CD8-positive, alpha-beta memory T cell (primary cell): ENCODE results near the gene SH3BP1. TPM values are rescaled to one million over a fixed set of nuclear protein-coding genes. Genes with fewer than 3 reads are reported as not detected.

ENCODE experiments used
- CTCF ChIA-PET: fragments of 350-600 bp; sonication (Branson Sonifier 250); formaldehyde crosslinking; loops from one replicate; lab custom pipeline; 2021; ENCODE audit warnings: antibody characterized with exemption; lab: Charles Lee
- POLR2A ChIA-PET: fragments of 350-600 bp; sonication (Branson Sonifier 250); formaldehyde crosslinking; loops from one replicate; lab custom pipeline; 2021; ENCODE audit warnings: antibody characterized with exemption; lab: Charles Lee
- DNase-seq, 5 donors: peaks; one replicate each; pipeline versions ENCODE4 v3.0.0 to v3.0.0-alpha.2; 2020 to 2022; ENCODE audit warnings: mixed read lengths in 1 of 5
- H3K27ac ChIP-seq: one replicate; pipeline ENCODE4 v1.7.0; 2013; ENCODE audit warnings: low read depth, mild to moderate bottlenecking, low read length, moderate library complexity
- H3K27me3 ChIP-seq: 2 replicates; pipeline ENCODE4 v1.7.0; 2013; ENCODE audit warnings: low read length, mild to moderate bottlenecking; ENCODE audit not compliant: insufficient read depth, poor library complexity, severe bottlenecking
- H3K36me3 ChIP-seq: 2 replicates; pipeline ENCODE4 v1.7.0; 2013; ENCODE audit warnings: mild to moderate bottlenecking, low read length, moderate library complexity; ENCODE audit not compliant: insufficient read depth
- H3K4me1 ChIP-seq: 2 replicates; pipeline ENCODE4 v1.7.0; 2013; ENCODE audit warnings: mild to moderate bottlenecking, low read length, moderate library complexity; ENCODE audit not compliant: insufficient read depth
- H3K4me3 ChIP-seq: 2 replicates; pipeline ENCODE4 v1.7.0; 2013; ENCODE audit warnings: mild to moderate bottlenecking, low read length
- H3K9me3 ChIP-seq: 2 replicates; pipeline ENCODE4 v1.7.0; 2013; ENCODE audit warnings: mild to moderate bottlenecking, low read length
- H3K27ac Mint-ChIP-seq, 8 donors: one replicate each; pipeline ENCODE4 v1.8.0; 2020 to 2021; ENCODE audit warnings: mixed read lengths in 8 of 8, mild to moderate bottlenecking in 6 of 8, inconsistent platforms in 3 of 8, moderate library complexity in 3 of 8
- H3K27me3 Mint-ChIP-seq, 2 donors: one replicate each; pipeline ENCODE4 v1.8.0; 2020 to 2021; ENCODE audit warnings: mixed read lengths in 2 of 2, mild to moderate bottlenecking in 1 of 2, moderate library complexity in 1 of 2
- H3K36me3 Mint-ChIP-seq, 3 donors: one replicate each; pipeline ENCODE4 v1.8.0; 2020 to 2021; ENCODE audit warnings: mixed read lengths in 3 of 3, inconsistent platforms in 1 of 3, mild to moderate bottlenecking in 1 of 3
- H3K4me1 Mint-ChIP-seq, 3 donors: one replicate each; pipeline ENCODE4 v1.8.0; 2020 to 2021; ENCODE audit warnings: mixed read lengths in 3 of 3, inconsistent platforms in 1 of 3, mild to moderate bottlenecking in 1 of 3
- H3K4me3 Mint-ChIP-seq, 7 donors: one replicate each; pipeline ENCODE4 v1.8.0; 2020 to 2021; ENCODE audit warnings: mixed read lengths in 7 of 7, mild to moderate bottlenecking in 6 of 7, moderate library complexity in 4 of 7, inconsistent platforms in 2 of 7
- H3K9me3 Mint-ChIP-seq, 5 donors: one replicate each; pipeline ENCODE4 v1.8.0; 2020 to 2022; ENCODE audit warnings: mixed read lengths in 5 of 5, mild to moderate bottlenecking in 3 of 5, moderate library complexity in 2 of 5, inconsistent platforms in 1 of 5
- polyA plus RNA-seq: library from polyadenylated mRNA; unstranded; fragments of 300-500 nt; fragmentation: Illumina TruSeq; gene quantifications from one replicate; pipeline ENCODE4 v1.2.3, GENCODE V29; 2021
- total RNA-seq, 2 experiments: library from RNA; stranded (reverse); gene quantifications; one replicate each; pipeline ENCODE4 v1.2.3, GENCODE V29; 2021

The SH3BP1 gene
- total and polyA plus RNA-seq, 3 experiments from 2014 or later, result 32.3 to 94.6 (median 93.1) TPM

- peak in 1 of 5 donors; percentile 49 for DNase-seq
- Mint-ChIP-seq H3K4me3 (peak overlapping the region in 2 of 7 donors; percentile 13 to 69), H3K27me3 (no peaks in the 10 kb centered on the region), H3K4me1 (peaks cover 24 to 59% (median 32%) of the 10 kb centered on the region in 3 donors), H3K36me3 (peaks cover 0 to 6% (median 0%) of the 10 kb centered on the region in 3 donors), H3K27ac (peak overlapping the region in 7 of 8 donors; percentile 29 to 84 (median 74)), H3K9me3 (no peaks in the 10 kb centered on the region)
- Histone ChIP-seq H3K9me3 (no peaks in the 10 kb centered on the region), H3K4me3 (no peak overlapping the region), H3K36me3 (no peaks in the 10 kb centered on the region), H3K4me1 (peaks cover 37% of the 10 kb centered on the region), H3K27ac (no peak overlapping the region), H3K27me3 (no peaks in the 10 kb centered on the region)
- POLR2A ChIA-PET, result interaction anchor here (0.7 to 2.5 kb wide), 3 partner anchors 14 to 58 kb away, joined by 4 to 16 read pairs (median 7); partner anchors contain the start of gene PDXP
- CTCF ChIA-PET, result interaction anchor here (1.0 to 1.8 kb wide), 4 partner anchors 9 to 66 kb away, joined by 3 to 7 read pairs (median 6); no protein-coding TSS in a partner anchor
These were observed 32.9 kb downstream of the SH3BP1 start for GRCh38 chr22:37672206-37672919.

- ChIA-PET CTCF (interaction anchor here (1.1 to 1.8 kb wide), 3 partner anchors 9 to 30 kb away, joined by 4 to 7 read pairs (median 6); no protein-coding TSS in a partner anchor), POLR2A (interaction anchor here (2.5 kb wide), 1 partner anchor 14 kb away, joined by 16 read pairs; the partner anchor contains the start of gene PDXP)
- Histone ChIP-seq H3K27me3 (no peaks in the 10 kb centered on the region), H3K27ac (no peak overlapping the region), H3K9me3 (no peaks in the 10 kb centered on the region), H3K4me1 (peaks cover 40% of the 10 kb centered on the region), H3K4me3 (no peak overlapping the region), H3K36me3 (no peaks in the 10 kb centered on the region)
- Mint-ChIP-seq H3K4me1 (peaks cover 30 to 64% (median 35%) of the 10 kb centered on the region in 3 donors), H3K9me3 (no peaks in the 10 kb centered on the region), H3K27ac (peak overlapping the region in 6 of 8 donors; percentile 23 to 84 (median 50)), H3K36me3 (peaks cover 0 to 8% (median 0%) of the 10 kb centered on the region in 3 donors), H3K27me3 (no peaks in the 10 kb centered on the region), H3K4me3 (no peak overlapping the region)
- no peak for DNase-seq
These were observed 33.5 kb downstream of the SH3BP1 start for GRCh38 chr22:37672920-37673455.

DNA sequence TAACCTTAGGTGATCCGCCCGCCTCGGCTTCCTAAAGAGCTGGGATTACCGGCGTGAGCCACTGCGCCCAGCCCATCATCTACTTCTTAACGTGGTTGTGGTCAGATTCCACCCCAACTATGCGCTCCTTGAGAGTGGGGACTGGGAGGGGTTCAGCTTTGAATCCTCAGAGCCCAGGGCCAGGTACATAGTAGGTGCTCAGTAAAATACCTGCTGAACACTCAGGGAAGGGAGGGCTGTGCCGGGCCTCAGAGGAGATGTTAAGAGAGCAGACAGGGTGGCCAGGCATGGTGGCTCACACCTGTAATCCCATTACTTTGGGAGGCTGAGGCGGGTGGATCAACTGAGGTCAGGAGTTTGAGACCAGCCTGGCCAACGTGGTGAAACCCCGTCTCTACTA, 34.8 kb downstream of the SH3BP1 start:
- Histone ChIP-seq H3K36me3 (no peaks in the 10 kb centered on the region), H3K4me1 (peaks cover 44% of the 10 kb centered on the region), H3K9me3 (no peaks in the 10 kb centered on the region), H3K27me3 (no peaks in the 10 kb centered on the region), H3K4me3 (no peak overlapping the region), H3K27ac (no peak overlapping the region)
- no peak for DNase-seq
- Mint-ChIP-seq H3K9me3 (no peaks in the 10 kb centered on the region), H3K4me1 (peaks cover 32 to 67% (median 37%) of the 10 kb centered on the region in 3 donors), H3K4me3 (peak overlapping the region; percentile 55 to 97 (median 66)), H3K36me3 (peaks cover 0 to 9% (median 0%) of the 10 kb centered on the region in 3 donors), H3K27me3 (no peaks in the 10 kb centered on the region), H3K27ac (peak overlapping the region; percentile 61 to 100 (median 76))
- ChIA-PET POLR2A (interaction anchor here (0.8 to 4.7 kb wide), 4 partner anchors 13 to 66 kb away, joined by 3 to 59 read pairs (median 6); partner anchors contain the start of genes GGA1 and PDXP), CTCF (interaction anchor here (0.7 to 16.7 kb wide), 10 partner anchors 9 to 67 kb away, joined by 3 to 375 read pairs (median 7); partner anchors contain the start of genes GGA1, NOL12, PDXP and SH3BP1)

GRCh38 chr22:37674951-37675929, 35.8 kb downstream of the SH3BP1 start, which contains the start of gene LGALS1:
TSS of gene LGALS1 (plus strand) at chr22:37675636. CDS start at chr22:37675703, 67 bp downstream.
- Mint-ChIP-seq H3K4me1 (peaks cover 37 to 70% (median 41%) of the 10 kb centered on the region in 3 donors), H3K4me3 (peak within 1 kb of the TSS; percentile 85 to 97 (median 89)), H3K36me3 (peaks cover 0 to 16% (median 4%) of the 10 kb centered on the region in 3 donors), H3K27me3 (no peaks in the 10 kb centered on the region), H3K27ac (peak within 1 kb of the TSS; percentile 93 to 100 (median 99)), H3K9me3 (no peaks in the 10 kb centered on the region)
- no peaks in the 10 kb centered on the region for H3K9me3 ChIP-seq
- H3K4me1 ChIP-seq, result peaks cover 44% of the 10 kb centered on the region
- peak within 1 kb of the TSS; percentile 68 for H3K4me3 ChIP-seq
- DNase-seq, result peak; percentile 51 to 78 (median 59)
- H3K27me3 ChIP-seq, result no peaks in the 10 kb centered on the region
- CTCF ChIA-PET, result interaction anchor here (0.6 to 16.7 kb wide), 10 partner anchors 8 to 67 kb away, joined by 3 to 375 read pairs (median 7); partner anchors contain the start of genes GGA1, NOL12, PDXP and SH3BP1
- POLR2A ChIA-PET, result interaction anchor here (0.7 to 4.7 kb wide), 7 partner anchors 14 to 194 kb away, joined by 3 to 59 read pairs (median 6); partner anchors contain the start of genes GGA1 and PDXP
- H3K36me3 ChIP-seq, result no peaks in the 10 kb centered on the region
- peak within 1 kb of the TSS; percentile 83 for H3K27ac ChIP-seq

DNA sequence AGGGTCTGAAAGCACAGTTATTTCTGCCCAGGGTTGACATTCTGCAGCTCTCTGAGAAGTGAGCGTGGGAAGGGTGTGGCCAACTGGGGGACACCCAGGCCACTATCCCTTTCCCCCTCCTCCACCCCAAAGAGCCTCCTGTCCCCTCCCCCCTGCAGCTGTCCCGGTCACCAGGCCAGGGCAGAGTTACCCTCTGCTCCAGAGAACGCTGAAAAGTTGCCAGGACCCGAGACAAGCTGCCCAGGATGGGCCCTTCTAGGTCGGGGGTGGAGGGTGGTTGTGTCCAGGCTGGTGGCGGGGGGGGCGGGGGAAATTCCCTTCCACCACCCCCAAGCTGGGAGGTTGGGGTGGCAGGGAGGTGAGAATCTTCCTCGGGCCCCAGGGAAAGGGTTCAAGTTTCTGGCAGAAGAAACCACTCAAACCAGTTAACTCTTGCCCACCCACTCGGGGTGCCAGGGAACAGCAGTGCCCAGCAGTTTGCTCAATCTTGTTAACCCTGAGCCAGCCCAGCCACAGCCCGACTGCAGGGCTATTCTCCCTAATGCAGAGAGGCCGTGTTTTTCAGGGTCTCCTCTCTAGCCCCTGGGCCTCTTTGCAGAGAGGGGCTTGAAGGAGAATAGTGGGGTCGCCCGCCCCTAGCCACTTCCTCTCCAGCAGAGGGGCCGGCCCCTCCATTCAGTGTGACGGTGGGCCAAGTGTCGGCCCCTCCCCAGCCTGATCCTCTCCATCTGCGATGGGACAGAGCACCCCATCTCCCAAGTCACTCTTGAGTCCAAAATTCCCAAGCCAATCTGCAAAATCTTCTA, 36.7 kb downstream of the SH3BP1 start:
- ChIA-PET POLR2A (interaction anchor here (1.1 to 4.7 kb wide), 6 partner anchors 15 to 49 kb away, joined by 3 to 59 read pairs (median 7); partner anchors contain the start of gene PDXP), CTCF (interaction anchor here (0.6 to 16.7 kb wide), 8 partner anchors 9 to 68 kb away, joined by 3 to 375 read pairs (median 10); partner anchors contain the start of genes GGA1, NOL12, PDXP and SH3BP1)
- Mint-ChIP-seq H3K36me3 (peaks cover 0 to 16% (median 4%) of the 10 kb centered on the region in 3 donors), H3K4me1 (peaks cover 38 to 68% (median 40%) of the 10 kb centered on the region in 3 donors), H3K4me3 (peak overlapping the region; percentile 85 to 97 (median 89)), H3K27ac (peak overlapping the region; percentile 93 to 100 (median 99)), H3K9me3 (no peaks in the 10 kb centered on the region), H3K27me3 (no peaks in the 10 kb centered on the region)
- peak overlapping the region; percentile 83 for H3K27ac ChIP-seq
- peak in 1 of 5 donors; percentile 35 for DNase-seq
- no peaks in the 10 kb centered on the region for H3K9me3 ChIP-seq
- peak overlapping the region; percentile 68 for H3K4me3 ChIP-seq
- H3K36me3 ChIP-seq, result no peaks in the 10 kb centered on the region
- H3K27me3 ChIP-seq, result no peaks in the 10 kb centered on the region
- peaks cover 44% of the 10 kb centered on the region for H3K4me1 ChIP-seq

- Histone ChIP-seq H3K4me3 (peak overlapping the region; percentile 68), H3K36me3 (no peaks in the 10 kb centered on the region), H3K4me1 (peaks cover 45% of the 10 kb centered on the region), H3K27ac (peak overlapping the region; percentile 83), H3K9me3 (no peaks in the 10 kb centered on the region), H3K27me3 (no peaks in the 10 kb centered on the region)
- H3K27ac Mint-ChIP-seq, result peak overlapping the region; percentile 93 to 100 (median 99)
- ChIA-PET CTCF (interaction anchor here (0.6 to 16.7 kb wide), 7 partner anchors 9 to 69 kb away, joined by 3 to 375 read pairs (median 30); partner anchors contain the start of genes GGA1, NOL12, PDXP and SH3BP1), POLR2A (interaction anchor here (0.6 to 4.7 kb wide), 11 partner anchors 9 to 901 kb away, joined by 3 to 59 read pairs (median 5); partner anchors contain the start of genes GGA1, IFT27, NOL12 and PDXP)
- H3K4me1 Mint-ChIP-seq, result peaks cover 44 to 69% (median 45%) of the 10 kb centered on the region in 3 donors
- H3K4me3 Mint-ChIP-seq, result peak overlapping the region; percentile 85 to 97 (median 89)
- no peaks in the 10 kb centered on the region for H3K9me3 Mint-ChIP-seq
- H3K36me3 Mint-ChIP-seq, result peaks cover 0 to 16% (median 4%) of the 10 kb centered on the region in 3 donors
- DNase-seq, result peak; percentile 88 to 96 (median 91)
- no peaks in the 10 kb centered on the region for H3K27me3 Mint-ChIP-seq
These were observed 37.4 kb downstream of the SH3BP1 start for GRCh38 chr22:37676736-37677492.
